ENCODE results near the gene NOX1. TPM values are rescaled to one million over a fixed set of nuclear protein-coding genes. Genes with fewer than 3 reads are reported as not detected.

Gene NOX1
- total and polyA plus RNA-seq, 8 donors, result 53.3 TPM; not detected in 7

GRCh38 chrX:100831219-100831946, 42.8 kb downstream of the NOX1 start:
- WGBS, 5 donors, result 88 to 96% (median 92%) methylated on average over 9 of the region's 9 CpGs
- Histone ChIP-seq H3K27me3 (no peaks in the 10 kb centered on the region), H3K4me1 (no peaks in the 10 kb centered on the region), H3K27ac (no peak overlapping the region), H3K36me3 (peaks cover 0 to 87% (median 83%) of the 10 kb centered on the region in 4 donors), H3K9me3 (no peaks in the 10 kb centered on the region), H3K4me3 (no peak overlapping the region)
- no peak for DNase-seq
- intact Hi-C loops (cut with DNase I; ENCODE audit: low total_unique reads), result no loop called here
- TF ChIP-seq POLR2A (IDR thresholded peaks at IDR 0.05), result no peak
- TF ChIP-seq EP300 (IDR thresholded peaks at IDR 0.05), result no peak
- no peak for TF ChIP-seq CTCF (IDR thresholded peaks at IDR 0.05)
- TF ChIP-seq POLR2AphosphoS5 (IDR thresholded peaks at IDR 0.05), result no peak

- H3K36me3 ChIP-seq, result peaks cover 0 to 90% (median 84%) of the 10 kb centered on the region in 4 donors
- no peak overlapping the region for H3K4me3 ChIP-seq
- H3K4me1 ChIP-seq, result no peaks in the 10 kb centered on the region
- no peak for TF ChIP-seq EP300 (IDR thresholded peaks at IDR 0.05)
- TF ChIP-seq CTCF (IDR thresholded peaks at IDR 0.05), result no peak
- TF ChIP-seq POLR2AphosphoS5 (IDR thresholded peaks at IDR 0.05), result no peak
- TF ChIP-seq POLR2A (IDR thresholded peaks at IDR 0.05), result no peak
- WGBS, 5 donors, result 89 to 97% (median 91%) methylated on average over 9 of the region's 9 CpGs
- DNase-seq, result no peak
- H3K27me3 ChIP-seq, result no peaks in the 10 kb centered on the region
- H3K9me3 ChIP-seq, result no peaks in the 10 kb centered on the region
- intact Hi-C loops (cut with DNase I; ENCODE audit: low total_unique reads), result no loop called here
- no peak overlapping the region for H3K27ac ChIP-seq
These were observed 43.6 kb downstream of the NOX1 start for GRCh38 chrX:100830547-100830946.

- Histone ChIP-seq H3K4me1 (no peaks in the 10 kb centered on the region), H3K36me3 (peaks cover 0 to 90% (median 83%) of the 10 kb centered on the region in 4 donors), H3K27me3 (no peaks in the 10 kb centered on the region), H3K27ac (no peak overlapping the region), H3K4me3 (no peak overlapping the region), H3K9me3 (no peaks in the 10 kb centered on the region)
- TF ChIP-seq CTCF (IDR thresholded peaks at IDR 0.05) (no peak), POLR2AphosphoS5 (IDR thresholded peaks at IDR 0.05) (no peak), EP300 (IDR thresholded peaks at IDR 0.05) (no peak)
- no peak for DNase-seq
- 74 to 95% (median 80%) methylated on average over 5 of the region's 5 CpGs for WGBS, 5 donors
- intact Hi-C loops (cut with DNase I; ENCODE audit: low total_unique reads), result no loop called here
These were observed 44.0 kb downstream of the NOX1 start for GRCh38 chrX:100830143-100830542.

GRCh38 chrX:100829730-100830129, 44.4 kb downstream of the NOX1 start:
- no peak overlapping the region for H3K27ac ChIP-seq
- H3K4me1 ChIP-seq, result no peaks in the 10 kb centered on the region
- intact Hi-C loops (cut with DNase I; ENCODE audit: low total_unique reads), result no loop called here
- peaks cover 0 to 90% (median 83%) of the 10 kb centered on the region in 4 donors for H3K36me3 ChIP-seq
- no peak for TF ChIP-seq EP300 (IDR thresholded peaks at IDR 0.05)
- TF ChIP-seq POLR2AphosphoS5 (IDR thresholded peaks at IDR 0.05), result no peak
- TF ChIP-seq CTCF (IDR thresholded peaks at IDR 0.05), result no peak
- TF ChIP-seq POLR2A (IDR thresholded peaks at IDR 0.05), result no peak
- H3K9me3 ChIP-seq, result no peaks in the 10 kb centered on the region
- no peak overlapping the region for H3K4me3 ChIP-seq
- no peaks in the 10 kb centered on the region for H3K27me3 ChIP-seq
- 48 to 70% (median 62%) methylated on average over 2 of the region's 2 CpGs for WGBS, 5 donors
- peak in 1 of 2 donors; percentile 1 for DNase-seq

All from stomach (tissue), 9 donors.